CD4-positive, alpha-beta T cell treated with Interleukin-21 for 1 hour (primary cell): ENCODE measurements around the gene SMARCA2.

Experiments used
- DNase-seq: peaks from one replicate; pipeline ENCODE4 v3.0.0-alpha.2; 2020

SMARCA2 gene

DNA sequence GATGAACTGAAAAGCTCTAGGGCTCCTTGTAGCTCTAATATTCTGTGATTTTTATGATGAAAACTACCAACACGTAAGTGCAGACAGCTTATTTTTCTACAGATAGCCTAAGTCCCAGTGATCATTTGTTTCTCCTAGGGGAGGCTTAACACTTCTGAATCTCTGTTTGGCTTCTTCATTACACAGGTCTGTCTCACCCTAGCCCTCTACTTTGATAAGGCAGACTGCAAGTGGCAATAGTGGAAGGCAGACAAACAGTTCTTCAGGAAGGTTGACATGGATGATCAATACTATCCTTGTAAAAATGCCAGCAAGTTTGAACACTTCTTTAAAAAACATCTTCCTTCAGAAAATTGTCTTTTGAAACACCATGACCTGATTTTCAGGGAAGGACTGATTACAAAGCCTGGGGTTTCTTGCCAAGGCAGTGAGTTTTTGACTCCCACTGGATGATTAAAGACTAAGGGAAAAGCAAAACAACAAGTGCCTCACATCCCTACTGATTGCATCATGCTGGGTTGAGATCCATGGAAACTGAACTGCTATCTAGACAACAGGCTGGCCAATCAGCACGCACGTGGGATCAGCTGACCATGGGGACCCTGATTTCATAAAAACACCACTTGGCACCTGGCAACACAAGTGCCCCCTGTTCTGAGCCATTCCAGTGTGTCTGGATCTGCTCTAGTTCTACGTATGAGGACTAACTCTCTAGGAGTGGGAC lies 212.2 kb downstream of the SMARCA2 start:
- no peak for DNase-seq

DNA sequence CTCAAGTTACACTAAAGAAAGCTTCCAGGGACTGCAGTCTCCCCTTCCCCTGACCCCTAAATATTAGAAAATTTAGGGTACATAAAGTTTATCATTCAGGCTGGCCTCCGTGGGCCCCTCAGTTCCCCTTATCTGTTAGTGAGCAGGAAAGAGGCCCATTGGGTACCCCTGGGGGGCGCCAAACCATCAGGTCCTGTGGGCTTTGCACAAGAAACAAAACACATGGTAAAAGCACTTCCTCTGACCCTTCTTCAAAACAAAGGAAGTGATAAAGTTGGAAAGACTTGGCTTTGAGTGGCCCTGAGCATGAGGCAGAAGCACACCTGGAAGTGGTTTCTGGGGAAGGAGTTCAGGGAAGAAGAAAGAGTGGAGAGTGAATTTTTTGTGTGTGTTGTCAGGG lies 213.0 kb downstream of the SMARCA2 start:
- DNase-seq, result no peak

DNA sequence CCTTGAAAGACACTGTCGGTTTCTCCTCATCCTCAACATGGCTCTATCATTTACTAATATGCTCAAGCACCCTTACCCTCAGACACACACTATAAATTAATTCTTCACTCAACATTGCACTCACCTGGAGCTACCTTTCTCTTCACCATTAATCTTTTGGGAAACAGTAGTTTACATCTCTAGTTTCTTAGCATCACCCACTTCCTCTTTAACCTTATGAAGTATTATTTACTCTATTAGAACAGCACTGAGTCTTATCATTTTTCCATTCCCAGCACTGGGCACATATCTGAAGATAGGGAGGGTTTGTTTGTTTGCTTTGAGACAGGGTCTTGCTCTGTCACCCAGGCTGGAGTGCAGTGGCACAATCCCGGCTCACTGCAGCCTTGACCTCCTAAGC lies 213.5 kb downstream of the SMARCA2 start:
- no peak for DNase-seq

DNA sequence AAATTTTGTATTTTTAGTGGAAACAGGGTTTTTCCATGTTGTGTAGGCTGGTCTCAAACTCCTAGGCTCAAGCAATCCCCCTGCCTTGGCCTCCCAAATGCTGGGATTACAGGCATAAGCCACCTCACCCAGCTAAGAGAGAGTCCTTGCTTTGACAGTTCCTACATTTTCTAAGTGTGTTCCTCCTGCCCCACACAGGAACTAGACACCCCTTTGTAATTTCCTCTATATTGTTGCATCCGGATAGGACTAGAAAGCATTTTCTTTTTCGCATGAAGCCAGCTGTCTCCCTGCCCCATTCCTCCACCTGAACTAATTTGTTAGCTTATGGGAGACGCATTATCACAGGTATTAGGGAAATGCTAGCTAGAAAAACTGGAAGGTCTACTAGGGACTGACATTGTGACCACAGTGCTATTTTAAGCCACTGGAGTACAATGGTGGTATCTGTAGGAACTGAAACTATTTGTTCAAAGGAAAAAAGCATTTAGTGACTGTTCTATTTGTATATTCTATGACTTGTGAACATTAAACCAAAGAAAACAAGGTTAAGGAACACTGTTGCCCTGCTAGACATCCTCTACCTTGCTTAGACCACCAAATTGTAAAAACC lies 214.1 kb downstream of the SMARCA2 start:
- no peak for DNase-seq

DNA sequence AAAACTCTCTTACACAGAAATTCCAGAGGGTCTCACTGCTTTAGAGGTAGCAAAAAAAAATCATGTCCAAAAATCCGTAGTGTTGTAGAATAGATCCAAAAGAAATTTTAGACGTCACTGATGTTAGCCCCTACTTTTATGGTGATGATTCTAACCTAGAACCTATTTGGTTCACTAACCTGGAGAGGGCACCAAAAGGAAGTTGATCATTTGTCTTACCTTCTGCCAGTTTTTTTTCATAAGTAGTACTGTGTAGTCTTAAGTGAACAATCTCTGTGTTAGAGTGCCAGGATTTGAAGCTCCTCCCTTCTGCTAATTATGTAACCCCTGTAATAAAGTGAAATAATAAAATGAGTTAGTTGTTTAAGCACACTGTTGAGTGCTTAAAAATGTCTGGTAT lies 215.2 kb downstream of the SMARCA2 start:
- DNase-seq, result no peak

DNA sequence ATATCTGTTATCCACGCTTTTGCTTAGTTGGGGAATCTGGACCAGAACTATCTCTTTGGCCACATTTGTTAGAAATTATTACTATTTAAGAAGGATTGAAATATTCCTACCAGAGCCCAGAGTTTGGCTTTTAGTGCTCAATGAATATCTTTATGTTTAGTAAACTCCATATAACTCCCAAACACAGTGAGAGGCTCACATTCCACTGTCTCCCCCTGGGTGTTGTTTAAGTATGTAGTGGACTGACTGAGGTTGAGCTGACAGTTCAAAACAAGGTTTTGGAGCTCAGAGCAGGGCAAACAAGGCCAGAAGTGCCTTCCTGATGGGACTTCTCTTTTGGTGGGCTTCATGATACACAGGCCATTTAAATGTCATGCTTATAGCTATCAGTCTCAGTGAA lies 216.0 kb downstream of the SMARCA2 start:
- no peak for DNase-seq

DNA sequence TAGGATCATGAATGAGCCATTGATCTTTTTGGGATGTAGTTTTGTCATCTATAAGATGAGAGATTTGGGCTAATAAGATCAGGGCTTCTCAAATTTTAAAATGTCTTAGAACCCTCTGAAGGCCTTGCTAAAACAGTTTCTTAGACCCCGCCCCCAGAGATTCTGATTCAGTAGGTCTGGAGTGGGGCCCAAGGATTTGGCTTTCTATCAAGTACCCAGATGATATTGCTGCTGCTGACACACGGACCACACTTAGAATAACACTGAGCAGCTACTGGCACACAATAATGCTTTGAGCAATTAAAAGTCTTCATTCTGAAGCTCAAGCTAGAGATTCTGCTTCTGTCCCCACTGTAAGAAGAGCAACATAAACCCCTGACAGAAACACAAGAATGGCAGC lies 216.7 kb downstream of the SMARCA2 start:
- DNase-seq, result no peak

DNA sequence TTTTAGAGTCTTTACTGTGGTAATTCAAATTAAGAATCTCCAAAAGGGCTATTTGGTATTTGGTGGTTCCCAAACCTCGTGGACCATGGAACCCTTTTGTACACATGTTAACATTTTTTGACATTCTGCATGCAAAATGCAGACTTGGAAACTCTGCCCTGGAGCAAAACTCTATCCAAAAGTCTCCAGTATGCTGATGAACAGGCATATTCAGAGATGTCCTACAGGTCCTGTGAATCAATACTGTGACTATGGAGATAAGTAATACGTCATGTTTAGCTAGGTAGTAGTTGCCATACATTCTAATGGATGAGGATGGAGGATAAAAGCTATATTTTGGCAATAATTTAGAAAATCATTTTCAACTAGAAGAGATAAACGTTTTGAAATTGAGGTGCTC lies 218.1 kb downstream of the SMARCA2 start:
- no peak for DNase-seq

DNA sequence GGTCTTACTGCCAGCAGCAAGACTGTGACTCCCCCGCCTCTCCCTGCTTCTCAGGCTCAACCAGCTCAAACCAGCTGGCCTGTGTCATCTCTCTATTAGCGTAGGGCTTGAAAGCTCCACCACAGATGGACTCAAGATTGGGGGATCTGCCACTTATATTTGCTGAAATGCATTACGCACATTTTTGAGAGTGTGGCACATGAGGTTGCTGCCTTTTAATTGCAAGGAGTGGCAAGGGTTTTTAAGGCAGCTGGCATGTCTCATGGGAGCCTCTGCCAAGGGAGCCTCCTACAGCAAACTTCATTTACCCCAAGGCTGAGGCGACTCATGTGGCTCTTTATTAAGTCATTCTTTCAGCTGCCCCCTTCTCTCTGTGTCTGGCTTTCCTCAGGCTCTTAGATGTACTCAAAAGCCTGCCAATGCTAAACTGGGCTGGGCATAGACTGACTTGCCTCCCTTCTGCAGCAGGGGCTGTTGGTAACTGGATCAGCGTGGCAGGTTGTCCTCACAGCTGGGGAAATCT lies 219.3 kb downstream of the SMARCA2 start:
- no peak for DNase-seq

DNA sequence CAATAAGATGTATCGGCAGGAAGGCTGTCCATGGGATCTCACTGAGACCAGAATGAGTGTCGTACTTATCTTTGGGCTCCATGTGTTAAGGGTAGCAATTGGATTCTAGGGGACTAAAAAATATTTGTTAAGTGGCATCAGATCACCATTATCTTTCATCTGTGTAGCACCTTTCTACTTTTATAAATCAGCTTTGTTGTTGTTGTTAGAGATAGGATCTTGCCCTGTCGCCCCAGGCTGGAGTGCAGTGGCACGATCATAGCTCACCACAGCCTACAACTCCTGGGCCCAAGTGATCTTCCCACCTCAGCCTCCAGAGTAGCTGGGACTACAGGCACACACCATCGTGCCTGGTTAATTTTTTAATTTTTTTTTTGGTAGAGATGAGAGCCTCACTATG lies 220.5 kb downstream of the SMARCA2 start:
- DNase-seq, result no peak

DNA sequence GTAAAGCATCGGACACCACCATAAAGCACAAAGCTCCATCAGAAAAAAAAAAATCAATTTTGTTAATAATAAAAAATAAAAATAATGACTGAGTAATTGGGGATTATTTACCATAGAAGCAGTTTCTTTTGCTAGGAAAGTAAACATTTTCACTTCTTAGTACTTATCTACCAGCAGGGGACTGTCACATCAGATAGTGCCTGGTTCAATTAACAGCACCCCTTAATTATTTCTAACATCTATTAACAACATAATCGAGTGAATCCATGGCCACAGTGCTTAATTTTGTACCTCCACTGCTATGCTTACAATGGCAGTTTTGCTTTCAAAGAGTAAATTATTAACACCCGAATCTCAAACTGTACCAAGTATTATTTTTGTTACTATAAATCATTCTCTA lies 221.7 kb downstream of the SMARCA2 start:
- no peak for DNase-seq

DNA sequence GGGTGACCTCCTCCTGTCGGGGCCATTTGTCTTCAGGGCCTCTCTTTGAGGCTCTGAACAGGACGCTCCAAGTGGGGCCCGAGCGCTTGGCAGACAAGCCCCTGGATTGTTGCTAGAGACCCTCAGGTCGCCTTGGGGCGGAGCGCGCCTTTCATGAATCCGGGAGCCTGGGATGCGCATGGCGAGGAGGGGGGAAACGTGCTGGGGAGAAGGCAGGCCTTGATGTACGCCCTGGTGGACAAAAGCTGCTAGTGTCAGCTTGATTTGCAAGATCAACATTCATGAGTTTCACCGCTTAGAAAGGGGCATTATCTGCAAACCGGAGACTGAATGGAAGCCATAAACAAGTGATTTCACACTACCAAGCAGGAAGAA lies 226.3 kb downstream of the SMARCA2 start:
- DNase-seq, result no peak

DNA sequence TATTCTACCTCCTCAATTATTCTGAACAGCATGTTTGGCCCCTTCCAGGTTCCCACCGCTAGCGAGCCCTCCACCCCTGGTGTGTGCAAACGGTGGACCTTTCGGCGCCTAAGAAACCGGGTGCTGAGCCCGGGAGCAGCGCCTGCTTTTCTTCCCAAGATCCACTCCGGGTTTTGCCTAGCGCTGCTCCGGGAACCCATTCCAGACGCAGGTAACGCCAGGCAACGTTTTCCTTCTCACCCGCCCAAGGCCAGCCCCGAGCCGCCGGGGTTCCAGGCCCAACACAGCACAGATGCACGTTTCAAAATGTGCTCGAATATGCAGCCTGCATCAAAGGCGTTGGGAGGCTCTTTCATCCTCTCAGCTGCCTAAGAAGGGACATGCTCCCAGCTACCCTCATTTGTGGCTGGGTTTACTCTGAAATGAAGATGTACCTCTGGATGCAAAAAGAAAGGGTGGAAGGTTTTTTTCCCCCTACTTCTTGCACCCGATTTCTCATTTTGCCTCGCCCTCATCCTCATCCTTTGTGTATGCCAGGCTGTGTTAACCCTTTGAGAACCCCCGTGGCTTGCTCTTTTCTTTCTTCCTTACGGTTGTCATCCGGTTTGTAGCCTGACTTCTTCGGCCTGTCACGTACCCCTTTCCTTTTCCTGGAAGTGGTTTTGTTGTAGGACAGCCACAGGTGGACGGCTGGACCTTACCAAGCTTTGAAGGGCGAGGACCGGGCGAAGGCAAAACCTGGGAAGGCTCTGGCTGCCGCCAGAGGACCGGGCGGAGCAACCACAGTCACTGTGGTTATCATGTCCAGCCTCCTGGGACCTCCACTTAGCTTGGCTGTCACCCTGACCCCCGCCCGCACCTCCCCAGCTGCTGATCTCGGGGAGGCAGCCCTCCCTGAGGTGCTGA lies 226.9 kb downstream of the SMARCA2 start:
- DNase-seq, result peak; percentile 72

DNA sequence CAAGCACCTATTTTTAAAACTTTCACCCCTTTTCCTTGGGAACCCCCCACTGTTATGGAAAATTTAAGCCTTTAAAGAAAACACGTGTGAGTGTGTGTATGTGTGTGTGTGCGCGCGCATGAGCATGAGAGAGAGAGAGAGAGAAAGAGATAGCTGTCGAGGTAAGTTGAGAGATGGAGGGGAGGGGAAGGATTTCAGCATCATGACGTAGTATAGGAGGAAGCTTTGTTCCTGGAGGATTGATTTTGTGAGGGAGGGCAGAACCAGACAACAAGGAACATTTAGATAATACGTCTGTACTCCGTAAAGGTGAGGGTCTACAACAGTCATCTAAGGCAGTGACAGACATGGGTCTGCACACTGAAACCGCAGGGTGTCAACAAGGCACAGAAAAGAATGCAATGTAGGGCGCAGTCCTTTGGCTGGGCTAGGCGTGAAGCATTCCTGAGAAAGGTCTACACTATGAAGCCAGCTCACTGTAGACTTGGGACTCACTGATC lies 227.7 kb downstream of the SMARCA2 start:
- no peak for DNase-seq
